ENCODE data around the gene HAGH. TPM values are rescaled to one million over a fixed set of nuclear protein-coding genes. Genes with fewer than 3 reads are reported as not detected.

Gene HAGH
- total RNA-seq, 1 donor from 2014 or later: 71.8 TPM

GRCh38 chr16:1830213-1830612 lies 3.6 kb upstream of the HAGH start:
- peaks cover 24% of the 10 kb centered on the region for H3K4me1 ChIP-seq
- no peak for DNase-seq
- no peak for ATAC-seq

GRCh38 chr16:1828645-1829410 lies 2.2 kb upstream of the HAGH start:
- TF ChIP-seq, protein P1, sequence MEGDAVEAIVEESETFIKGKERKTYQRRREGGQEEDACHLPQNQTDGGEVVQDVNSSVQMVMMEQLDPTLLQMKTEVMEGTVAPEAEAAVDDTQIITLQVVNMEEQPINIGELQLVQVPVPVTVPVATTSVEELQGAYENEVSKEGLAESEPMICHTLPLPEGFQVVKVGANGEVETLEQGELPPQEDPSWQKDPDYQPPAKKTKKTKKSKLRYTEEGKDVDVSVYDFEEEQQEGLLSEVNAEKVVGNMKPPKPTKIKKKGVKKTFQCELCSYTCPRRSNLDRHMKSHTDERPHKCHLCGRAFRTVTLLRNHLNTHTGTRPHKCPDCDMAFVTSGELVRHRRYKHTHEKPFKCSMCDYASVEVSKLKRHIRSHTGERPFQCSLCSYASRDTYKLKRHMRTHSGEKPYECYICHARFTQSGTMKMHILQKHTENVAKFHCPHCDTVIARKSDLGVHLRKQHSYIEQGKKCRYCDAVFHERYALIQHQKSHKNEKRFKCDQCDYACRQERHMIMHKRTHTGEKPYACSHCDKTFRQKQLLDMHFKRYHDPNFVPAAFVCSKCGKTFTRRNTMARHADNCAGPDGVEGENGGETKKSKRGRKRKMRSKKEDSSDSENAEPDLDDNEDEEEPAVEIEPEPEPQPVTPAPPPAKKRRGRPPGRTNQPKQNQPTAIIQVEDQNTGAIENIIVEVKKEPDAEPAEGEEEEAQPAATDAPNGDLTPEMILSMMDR (IDR thresholded peaks at IDR 0.05): no peak
- H3K4me1 ChIP-seq: peaks cover 30% of the 10 kb centered on the region
- no peak overlapping the region for H3K27ac ChIP-seq
- DNase-seq (no peak), ATAC-seq (no peak)
- H3K9me3 ChIP-seq: no peaks in the 10 kb centered on the region
- H3K4me3 ChIP-seq: peak overlapping the region; percentile 8
- no peaks in the 10 kb centered on the region for H3K27me3 ChIP-seq
- intact Hi-C loops (cut with DNase I): no loop called here
- H3K36me3 ChIP-seq: peaks cover 6% of the 10 kb centered on the region

More at GRCh38 chr16:1830213-1830612, 3.6 kb upstream of the HAGH start:
- Histone ChIP-seq H3K9me3 (no peaks in the 10 kb centered on the region), H3K27me3 (no peaks in the 10 kb centered on the region), H3K27ac (no peak overlapping the region), H3K4me3 (no peak overlapping the region), H3K36me3 (peaks cover 6% of the 10 kb centered on the region)
- intact Hi-C loops (cut with DNase I): no loop called here
- TF ChIP-seq, protein P1 (IDR thresholded peaks at IDR 0.05): no peak

DNA sequence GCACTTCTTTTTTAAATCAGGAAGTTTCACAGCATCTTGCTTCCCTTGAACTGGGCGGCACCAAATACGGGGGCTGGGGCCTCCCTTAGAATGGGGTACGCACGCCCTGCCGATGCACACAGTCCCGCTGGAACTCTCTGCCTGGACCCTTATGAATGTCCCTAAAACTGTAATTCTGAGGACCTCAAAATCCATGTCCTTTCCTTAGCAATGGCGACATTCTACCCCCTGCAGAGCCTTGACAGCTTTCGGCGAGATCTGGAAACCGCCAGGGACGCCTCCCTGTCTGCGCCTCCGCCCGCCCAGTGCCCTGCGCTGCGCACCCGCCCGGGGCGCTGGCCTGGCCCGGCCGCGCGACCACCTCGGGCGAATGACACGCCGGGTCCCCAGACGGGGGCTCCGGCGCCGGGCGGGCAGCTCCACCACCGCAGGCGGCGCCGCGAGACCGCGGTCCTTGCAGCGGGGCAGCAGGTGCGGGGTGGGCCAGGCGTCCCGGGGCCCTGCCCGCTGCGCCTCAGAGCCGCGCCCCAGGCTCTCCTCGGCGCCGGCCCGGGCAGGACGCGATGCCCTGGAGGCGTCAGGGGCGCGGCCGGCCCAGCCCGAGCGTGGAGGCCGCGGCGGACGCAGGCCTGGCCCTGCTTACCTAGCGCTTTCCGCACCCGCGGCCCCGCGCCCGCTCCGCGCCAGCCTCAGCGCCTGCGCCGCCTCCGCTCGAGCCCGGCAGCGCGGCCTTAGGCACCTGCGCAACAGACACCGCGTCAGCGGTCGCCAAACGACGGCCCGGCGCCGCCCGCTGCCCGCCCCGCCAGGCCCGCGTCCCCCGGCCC lies 548 bp downstream of the HAGH start:
- Histone ChIP-seq H3K4me1 (peaks cover 30% of the 10 kb centered on the region), H3K4me3 (peak overlapping the region; percentile 98), H3K9me3 (no peaks in the 10 kb centered on the region), H3K27ac (peak overlapping the region; percentile 66), H3K27me3 (no peaks in the 10 kb centered on the region), H3K36me3 (peaks cover 25% of the 10 kb centered on the region)
- DNase-seq (peak; percentile 88), ATAC-seq (peak; percentile 55)
- TF ChIP-seq, protein P1 (IDR thresholded peaks at IDR 0.05): no peak
- intact Hi-C loops (cut with DNase I): no loop called here

GRCh38 chr16:1825381-1825863 lies 1.2 kb downstream of the HAGH start:
- peak; percentile 45 for DNase-seq
- H3K4me1 ChIP-seq: peaks cover 30% of the 10 kb centered on the region
- peak overlapping the region; percentile 66 for H3K27ac ChIP-seq

GRCh38 chr16:1823821-1824220 lies 2.8 kb downstream of the HAGH start:
- intact Hi-C loops (cut with DNase I): no loop called here
- Histone ChIP-seq H3K4me1 (peaks cover 25% of the 10 kb centered on the region), H3K36me3 (peaks cover 39% of the 10 kb centered on the region), H3K4me3 (no peak overlapping the region), H3K9me3 (no peaks in the 10 kb centered on the region), H3K27ac (no peak overlapping the region), H3K27me3 (no peaks in the 10 kb centered on the region)
- no peak for DNase-seq
- no peak for ATAC-seq
- TF ChIP-seq, protein P1 (IDR thresholded peaks at IDR 0.05): no peak

More at GRCh38 chr16:1825381-1825863, 1.2 kb downstream of the HAGH start:
- H3K27me3 ChIP-seq: no peaks in the 10 kb centered on the region
- peak overlapping the region; percentile 98 for H3K4me3 ChIP-seq
- H3K36me3 ChIP-seq: peaks cover 27% of the 10 kb centered on the region
- TF ChIP-seq, protein P1 (IDR thresholded peaks at IDR 0.05): no peak
- intact Hi-C loops (cut with DNase I): no loop called here
- H3K9me3 ChIP-seq: no peaks in the 10 kb centered on the region
- no peak for ATAC-seq

Data from upper lobe of right lung (tissue), 1 donor.